RWPE2 (cell line): ENCODE data around the gene SRI.

Source experiments
- ATAC-seq: fragments of 200-7000 bp; cut with Tn5 transposase; 3 replicates; pipeline ENCODE4 v1.9.1; 2021; ENCODE audit warnings: low read depth
- DNase-seq: peaks from one replicate; pipeline ENCODE4 v3.0.0-alpha.2; 2020; ENCODE audit warnings: low spot score
- H3K27ac ChIP-seq: fragments of 450-650 bp; 2 replicates; pipeline ENCODE4 v1.5.1; 2017; ENCODE audit warnings: mild to moderate bottlenecking; ENCODE audit not compliant: poor library complexity, severe bottlenecking
- H3K27me3 ChIP-seq: fragments of 250-450 bp; sonication (Bioruptor Pico); 2 replicates; pipeline ENCODE4 v1.5.1; 2021; ENCODE audit warnings: mild to moderate bottlenecking, moderate library complexity; ENCODE audit not compliant: insufficient read depth, poor library complexity, severe bottlenecking
- H3K36me3 ChIP-seq: fragments of 250-450 bp; sonication (Bioruptor Pico); 2 replicates; pipeline ENCODE4 v1.5.1; 2020; ENCODE audit warnings: low read depth, mild to moderate bottlenecking, moderate library complexity
- H3K4me1 ChIP-seq: fragments of 250-450 bp; sonication (Bioruptor Pico); 2 replicates; pipeline ENCODE4 v1.5.1; 2021; ENCODE audit warnings: mild to moderate bottlenecking, moderate library complexity; ENCODE audit not compliant: insufficient read depth, poor library complexity, severe bottlenecking
- H3K4me3 ChIP-seq: fragments of 250-450 bp; sonication (Bioruptor Pico); 2 replicates; pipeline ENCODE4 v1.5.1; 2021; ENCODE audit warnings: mild to moderate bottlenecking, moderate library complexity; ENCODE audit not compliant: severe bottlenecking
- H3K9me3 ChIP-seq: fragments of 250-450 bp; sonication (Bioruptor Pico); 2 replicates; pipeline ENCODE4 v1.5.1; 2021; ENCODE audit warnings: mild to moderate bottlenecking, moderate library complexity; ENCODE audit not compliant: severe bottlenecking
- CTCF ChIP-seq: fragments of 450-650 bp; IDR thresholded peaks from one replicate; pipeline ENCODE4 v1.5.1; 2017; ENCODE audit warnings: mild to moderate bottlenecking, moderate library complexity; ENCODE audit not compliant: poor library complexity, severe bottlenecking

The SRI gene

GRCh38 chr7:88156356-88156755 lies 63.5 kb downstream of the SRI start:
- TF ChIP-seq CTCF = no peak
- Histone ChIP-seq H3K9me3 (no peaks in the 10 kb centered on the region), H3K36me3 (no peaks in the 10 kb centered on the region), H3K27me3 (no peaks in the 10 kb centered on the region), H3K4me3 (no peak overlapping the region), H3K27ac (no peak overlapping the region), H3K4me1 (peaks cover 4% of the 10 kb centered on the region)
- ATAC-seq (no peak), DNase-seq (no peak)

GRCh38 chr7:88155756-88156155 lies 64.1 kb downstream of the SRI start:
- no peaks in the 10 kb centered on the region for H3K36me3 ChIP-seq
- H3K4me1 ChIP-seq = peaks cover 4% of the 10 kb centered on the region
- TF ChIP-seq CTCF = no peak
- ATAC-seq (peak; percentile 38; the same call in 2 of the 3 replicates), DNase-seq (no peak)
- H3K9me3 ChIP-seq = no peaks in the 10 kb centered on the region
- no peaks in the 10 kb centered on the region for H3K27me3 ChIP-seq
- H3K27ac ChIP-seq = no peak overlapping the region
- H3K4me3 ChIP-seq = no peak overlapping the region
